Suppressor macrophage (primary cell): ENCODE data around the gene TDRD7.

Source experiments
- DNase-seq, 4 experiments: peaks; one replicate each; pipeline ENCODE4 v3.0.0-alpha.2; 2020 to 2022
- total RNA-seq, 17 experiments: gene quantifications; one replicate each; lab custom pipeline; 2026; ENCODE audit warnings: mixed read lengths in 6 of 17, inconsistent platforms in 3 of 17; lab: John Stamatoyannopoulos, UW

The TDRD7 gene, protein sequence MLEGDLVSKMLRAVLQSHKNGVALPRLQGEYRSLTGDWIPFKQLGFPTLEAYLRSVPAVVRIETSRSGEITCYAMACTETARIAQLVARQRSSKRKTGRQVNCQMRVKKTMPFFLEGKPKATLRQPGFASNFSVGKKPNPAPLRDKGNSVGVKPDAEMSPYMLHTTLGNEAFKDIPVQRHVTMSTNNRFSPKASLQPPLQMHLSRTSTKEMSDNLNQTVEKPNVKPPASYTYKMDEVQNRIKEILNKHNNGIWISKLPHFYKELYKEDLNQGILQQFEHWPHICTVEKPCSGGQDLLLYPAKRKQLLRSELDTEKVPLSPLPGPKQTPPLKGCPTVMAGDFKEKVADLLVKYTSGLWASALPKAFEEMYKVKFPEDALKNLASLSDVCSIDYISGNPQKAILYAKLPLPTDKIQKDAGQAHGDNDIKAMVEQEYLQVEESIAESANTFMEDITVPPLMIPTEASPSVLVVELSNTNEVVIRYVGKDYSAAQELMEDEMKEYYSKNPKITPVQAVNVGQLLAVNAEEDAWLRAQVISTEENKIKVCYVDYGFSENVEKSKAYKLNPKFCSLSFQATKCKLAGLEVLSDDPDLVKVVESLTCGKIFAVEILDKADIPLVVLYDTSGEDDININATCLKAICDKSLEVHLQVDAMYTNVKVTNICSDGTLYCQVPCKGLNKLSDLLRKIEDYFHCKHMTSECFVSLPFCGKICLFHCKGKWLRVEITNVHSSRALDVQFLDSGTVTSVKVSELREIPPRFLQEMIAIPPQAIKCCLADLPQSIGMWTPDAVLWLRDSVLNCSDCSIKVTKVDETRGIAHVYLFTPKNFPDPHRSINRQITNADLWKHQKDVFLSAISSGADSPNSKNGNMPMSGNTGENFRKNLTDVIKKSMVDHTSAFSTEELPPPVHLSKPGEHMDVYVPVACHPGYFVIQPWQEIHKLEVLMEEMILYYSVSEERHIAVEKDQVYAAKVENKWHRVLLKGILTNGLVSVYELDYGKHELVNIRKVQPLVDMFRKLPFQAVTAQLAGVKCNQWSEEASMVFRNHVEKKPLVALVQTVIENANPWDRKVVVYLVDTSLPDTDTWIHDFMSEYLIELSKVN
- total RNA-seq = 34.2 to 308 (median 45.6) reads per million in 17 experiments

DNA sequence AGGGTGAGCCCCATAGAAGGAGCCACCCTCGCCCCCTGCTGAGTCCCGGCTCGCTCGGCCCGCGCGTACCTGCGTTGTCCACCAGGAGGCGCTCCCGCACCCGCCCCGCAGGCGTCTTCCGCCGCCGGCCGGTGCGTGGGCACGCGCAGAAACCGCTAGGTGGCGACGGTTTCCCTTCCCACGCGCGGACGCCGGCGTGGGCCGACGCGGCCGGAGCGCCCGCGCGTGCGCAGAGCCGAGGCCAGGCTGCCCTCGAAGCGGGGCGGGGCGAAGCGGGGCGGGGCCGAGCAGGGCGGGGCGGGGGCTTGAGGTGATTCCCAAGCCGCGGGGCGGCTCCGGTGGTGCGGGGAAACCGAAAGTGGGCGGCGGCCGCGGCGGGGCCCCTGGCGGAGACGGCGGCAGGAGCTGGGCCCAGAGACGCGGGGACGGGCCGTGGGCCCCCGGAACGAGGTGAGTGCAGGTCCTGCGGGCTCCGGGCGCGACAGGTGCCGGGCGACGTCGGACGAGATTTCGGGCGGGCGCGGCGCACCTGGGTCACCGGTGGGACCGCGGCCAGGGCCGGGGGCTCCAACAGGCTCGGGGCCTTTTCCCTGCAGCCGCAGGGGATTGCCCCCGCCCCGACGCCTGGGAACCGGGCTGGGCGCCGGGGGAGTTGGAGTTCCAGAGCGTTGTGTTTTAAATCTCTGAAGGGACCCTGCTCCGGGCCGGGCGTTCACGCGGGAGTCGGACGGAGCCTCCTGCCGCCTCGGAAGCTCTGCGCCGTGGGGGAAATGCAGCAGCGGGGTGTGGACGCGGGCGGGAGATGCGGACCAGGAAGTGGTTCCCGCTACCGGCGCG, at the start of gene TDRD7:
TDRD7 (plus strand) TSS at position 308 of the 837 bp plus-strand sequence. CDS start 16,370 bp downstream, outside the sequence.
- peak; percentile 95 to 100 (median 98) for DNase-seq

DNA sequence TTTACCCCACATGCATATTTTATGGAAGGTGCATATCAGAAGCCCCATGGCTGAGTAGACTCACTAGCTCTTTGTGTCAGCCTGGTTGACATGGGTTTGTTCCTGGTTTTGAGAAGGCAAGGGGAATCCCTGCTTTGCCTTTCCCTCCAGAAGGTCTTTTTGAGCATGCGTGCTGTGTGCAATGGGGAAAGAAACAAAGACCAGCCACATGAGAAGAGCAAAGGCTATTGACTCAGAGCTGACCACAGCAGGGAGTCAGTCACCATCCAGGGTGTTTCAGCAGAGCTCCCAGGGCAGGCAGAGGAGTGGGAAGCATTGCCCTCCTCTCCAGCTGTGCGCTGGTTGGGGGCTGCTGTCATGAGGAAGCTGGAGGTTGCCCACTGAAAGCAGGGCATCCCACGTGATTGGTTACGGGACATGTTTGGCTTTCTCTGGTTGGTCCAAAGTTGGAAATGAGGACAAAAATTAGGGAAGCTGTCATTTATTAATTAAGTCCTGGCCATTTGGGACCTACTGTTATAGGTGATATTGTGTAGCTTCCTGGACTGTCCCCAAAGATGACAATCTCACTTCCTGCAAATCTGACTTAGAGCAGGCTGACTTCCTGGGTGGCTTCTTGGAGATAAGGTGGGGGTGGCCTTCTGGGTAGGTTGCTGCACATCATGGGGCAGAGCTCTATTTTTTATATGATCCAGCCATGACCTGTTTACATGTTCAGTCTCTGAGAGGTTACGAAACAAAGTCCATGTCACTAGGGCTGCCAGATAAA, 48.9 kb upstream of the TDRD7 start:
- peak; percentile 64 to 85 (median 80) for DNase-seq

DNA sequence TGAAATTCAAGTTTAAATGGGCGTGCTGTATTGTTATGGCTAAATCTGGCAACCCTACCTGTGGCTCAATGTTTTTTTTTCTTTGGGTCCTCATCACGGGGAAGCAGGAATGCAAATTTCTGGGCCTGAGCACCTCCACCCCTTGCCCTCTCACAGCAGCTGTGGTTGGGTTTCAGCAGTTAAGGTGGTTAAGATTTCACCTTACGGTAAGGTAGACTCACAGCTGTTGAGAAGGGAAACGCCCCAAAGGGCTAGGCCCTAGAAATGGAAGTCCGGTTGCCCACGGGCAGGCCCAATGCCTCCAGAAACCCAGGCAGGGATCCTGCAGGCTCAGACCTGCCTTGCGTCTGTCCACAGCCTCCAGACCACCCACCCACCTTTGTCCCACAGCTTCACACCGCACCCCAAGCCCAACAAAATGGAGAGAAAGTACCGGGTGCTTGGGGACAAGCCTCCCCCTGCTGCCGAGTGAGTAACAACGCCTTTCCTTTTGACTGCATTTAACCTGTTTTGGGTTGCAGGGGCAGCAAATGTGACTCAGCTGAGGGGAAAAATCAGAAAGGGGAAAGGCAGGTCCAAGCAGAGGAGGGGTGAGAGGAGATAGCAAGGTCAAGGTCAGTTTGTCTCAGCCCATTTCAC, 48.1 kb upstream of the TDRD7 start:
- DNase-seq = no peak

- no peak for DNase-seq
Measured at GRCh38 chr9:97364769-97365490, 47.0 kb upstream of the TDRD7 start.

GRCh38 chr9:97365634-97366033, 46.3 kb upstream of the TDRD7 start:
- peak; percentile 44 to 69 (median 64) for DNase-seq

- DNase-seq = no peak
Measured at GRCh38 chr9:97366476-97366875, 45.4 kb upstream of the TDRD7 start.

- DNase-seq = peak in 1 of 4 experiments; percentile 25
Measured at GRCh38 chr9:97366889-97367288, 45.0 kb upstream of the TDRD7 start.

- DNase-seq = no peak
Measured at GRCh38 chr9:97367729-97368128, 44.2 kb upstream of the TDRD7 start.

GRCh38 chr9:97368964-97369363, 42.9 kb upstream of the TDRD7 start:
- no peak for DNase-seq

DNA sequence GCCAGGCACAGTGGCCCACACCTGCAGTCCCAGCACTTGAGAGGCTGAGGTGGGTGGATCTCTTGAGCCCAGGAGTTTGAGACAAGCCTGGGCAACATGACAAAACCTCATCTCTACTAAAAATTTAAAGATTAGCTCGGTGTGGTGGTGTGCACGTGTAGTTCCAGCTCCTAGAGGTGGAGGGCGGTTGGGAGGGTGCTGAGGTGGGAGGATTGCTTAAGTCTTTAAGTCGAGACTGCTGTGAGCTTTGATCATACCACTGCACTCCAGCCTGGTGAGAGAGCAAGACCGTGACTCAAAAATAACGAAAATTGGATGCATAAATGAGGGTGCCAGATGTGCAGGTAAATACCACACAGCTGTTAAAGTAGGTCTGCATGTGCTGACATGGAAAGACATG, 39.3 kb upstream of the TDRD7 start:
- no peak for DNase-seq

GRCh38 chr9:97373331-97373730, 38.6 kb upstream of the TDRD7 start:
- no peak for DNase-seq

GRCh38 chr9:97374811-97375210, 37.1 kb upstream of the TDRD7 start:
- no peak for DNase-seq

DNA sequence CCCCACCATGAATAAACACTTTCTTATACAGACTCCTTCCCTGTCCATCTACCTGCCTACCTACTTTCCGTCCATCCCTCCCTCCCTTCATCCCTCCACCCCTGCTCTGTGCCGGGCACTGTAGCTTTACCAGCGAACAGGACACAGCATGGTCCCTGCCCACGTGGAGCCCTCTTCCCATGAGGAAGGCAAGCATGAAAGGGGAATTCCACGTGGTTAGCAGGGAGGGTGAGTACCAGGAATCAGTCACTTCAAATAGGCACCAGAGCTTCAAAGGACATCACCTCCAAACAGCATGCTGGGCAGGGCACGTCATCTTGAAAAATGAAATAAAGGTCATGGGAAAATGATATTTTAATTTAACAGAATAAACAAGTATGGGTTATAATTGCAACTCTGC, 35.0 kb upstream of the TDRD7 start:
- no peak for DNase-seq

- DNase-seq = no peak
Measured at GRCh38 chr9:97382099-97382718, 29.7 kb upstream of the TDRD7 start.

- DNase-seq = no peak
Measured at GRCh38 chr9:97384406-97385262, 27.3 kb upstream of the TDRD7 start.

DNA sequence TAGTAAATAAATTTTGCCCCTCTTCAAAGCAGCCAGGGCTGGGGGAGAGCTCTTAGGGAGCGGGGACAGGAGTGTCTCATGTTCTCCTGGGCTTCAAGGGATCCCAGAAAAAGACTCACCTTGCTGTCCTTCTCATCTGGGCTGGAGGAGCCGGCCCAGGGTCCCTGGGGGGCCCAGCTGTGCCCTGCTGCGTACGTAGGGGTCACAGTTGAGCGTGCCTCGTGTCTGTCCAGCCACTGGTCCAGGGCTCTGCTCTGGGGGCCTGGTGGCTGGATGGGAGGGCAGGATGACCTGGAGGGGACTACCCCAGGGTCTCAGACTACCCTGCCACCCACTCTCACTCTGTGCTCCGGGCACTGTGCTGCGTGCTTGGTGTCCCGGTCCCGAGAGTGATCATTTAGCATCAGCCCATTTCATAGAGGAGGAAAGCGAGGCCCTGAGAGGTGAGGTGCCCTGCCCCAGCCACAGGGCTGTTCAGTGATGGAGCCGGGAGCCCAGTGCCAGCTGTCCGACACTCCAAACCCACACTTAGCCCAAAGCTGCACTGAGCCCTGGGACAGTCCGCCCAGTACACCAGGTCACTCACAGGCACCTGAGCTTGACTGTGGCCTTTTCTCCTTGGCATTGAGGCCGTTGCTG, 26.2 kb upstream of the TDRD7 start:
- DNase-seq = no peak

DNA sequence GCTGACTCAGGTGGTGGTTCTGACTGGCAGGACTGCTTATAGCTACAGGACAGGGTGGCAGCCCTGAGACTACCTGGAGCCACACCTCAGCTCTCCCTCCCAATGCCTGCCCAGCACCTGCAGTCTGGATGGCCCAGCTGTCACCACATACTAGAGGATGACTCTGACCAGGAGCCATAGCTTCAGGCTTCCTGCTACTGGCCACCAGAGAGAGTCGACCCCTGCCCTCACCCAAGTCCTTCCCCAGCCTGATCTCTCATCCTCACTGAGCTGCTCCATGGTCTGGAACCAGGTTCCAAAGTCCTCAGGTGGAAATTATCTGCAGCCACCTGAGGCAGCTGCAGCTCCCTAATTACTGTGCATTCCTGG, 25.6 kb upstream of the TDRD7 start:
- DNase-seq = no peak
